ENCODE results near the gene GALNT9.
"Not testable (repeated sequence)": the region's sequence is repeated elsewhere in the genome, so short reads cannot be mapped to it uniquely, and the experiment has no call there.

The GALNT9 gene

DNA sequence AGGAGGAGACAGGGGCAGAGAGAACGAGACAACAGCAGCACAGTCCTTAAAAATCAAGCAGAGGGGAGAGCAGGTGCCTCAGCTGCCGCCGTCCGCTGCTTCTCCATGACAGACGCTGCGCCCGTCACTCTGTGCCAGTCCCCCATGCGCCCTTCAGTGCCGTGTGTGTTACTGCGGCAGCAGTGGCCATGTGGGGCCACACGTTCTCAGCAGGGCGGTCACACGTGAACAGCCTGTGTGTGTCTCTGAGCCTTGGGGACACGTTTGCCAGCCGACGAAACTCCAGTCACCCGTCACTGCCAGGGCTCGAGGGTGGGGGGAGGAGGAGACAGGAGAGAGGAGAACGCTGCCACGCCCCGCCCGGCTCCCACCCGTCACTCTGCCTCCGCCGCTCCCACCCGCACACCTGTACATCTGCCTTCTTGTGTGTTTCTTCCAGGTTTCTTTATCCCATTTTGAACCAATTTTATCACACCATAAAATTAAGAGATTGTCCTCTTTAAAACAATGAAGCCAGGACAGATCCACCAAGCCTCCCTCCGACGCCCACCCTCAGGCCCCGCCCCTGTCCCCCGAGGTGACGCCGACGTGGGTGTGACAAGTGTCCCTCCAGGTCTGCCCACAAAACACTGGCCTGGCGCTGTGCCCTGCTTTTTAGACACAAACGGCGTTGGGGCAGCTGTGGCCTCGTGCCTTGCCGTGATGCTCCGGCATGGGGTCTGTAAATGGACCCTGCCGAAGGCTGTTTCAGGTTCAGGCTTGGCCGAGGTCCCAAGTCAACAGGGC is 58.2 kb downstream of the GALNT9 start:
- DNase-seq (ENCODE audit: low spot score), result no peak
- TF ChIP-seq CTCF (IDR thresholded peaks at IDR 0.05; ENCODE audit: extremely low read depth, missing control alignments), result no peak

DNA sequence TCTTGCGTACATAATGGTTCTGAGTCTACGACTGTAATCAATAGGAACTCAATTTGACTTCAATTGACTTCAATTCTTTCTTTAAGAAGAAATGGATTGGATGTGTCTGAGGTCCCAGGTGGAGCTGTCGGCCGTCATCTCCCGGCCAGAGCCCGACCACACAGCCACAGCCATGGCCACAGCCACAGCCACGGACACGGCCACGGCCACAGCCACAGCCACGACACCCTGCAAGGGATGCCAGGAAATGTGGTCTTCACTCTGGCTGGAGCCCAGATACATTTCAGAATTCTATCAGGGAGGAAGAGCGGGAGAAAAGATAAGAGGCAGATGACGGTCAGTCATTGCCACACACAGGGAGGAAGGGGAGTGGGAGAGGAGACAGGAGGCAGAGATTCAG is 58.9 kb downstream of the GALNT9 start:
- TF ChIP-seq CTCF (IDR thresholded peaks at IDR 0.05; ENCODE audit: extremely low read depth, missing control alignments), result no peak
- no peak for DNase-seq (ENCODE audit: low spot score)

DNA sequence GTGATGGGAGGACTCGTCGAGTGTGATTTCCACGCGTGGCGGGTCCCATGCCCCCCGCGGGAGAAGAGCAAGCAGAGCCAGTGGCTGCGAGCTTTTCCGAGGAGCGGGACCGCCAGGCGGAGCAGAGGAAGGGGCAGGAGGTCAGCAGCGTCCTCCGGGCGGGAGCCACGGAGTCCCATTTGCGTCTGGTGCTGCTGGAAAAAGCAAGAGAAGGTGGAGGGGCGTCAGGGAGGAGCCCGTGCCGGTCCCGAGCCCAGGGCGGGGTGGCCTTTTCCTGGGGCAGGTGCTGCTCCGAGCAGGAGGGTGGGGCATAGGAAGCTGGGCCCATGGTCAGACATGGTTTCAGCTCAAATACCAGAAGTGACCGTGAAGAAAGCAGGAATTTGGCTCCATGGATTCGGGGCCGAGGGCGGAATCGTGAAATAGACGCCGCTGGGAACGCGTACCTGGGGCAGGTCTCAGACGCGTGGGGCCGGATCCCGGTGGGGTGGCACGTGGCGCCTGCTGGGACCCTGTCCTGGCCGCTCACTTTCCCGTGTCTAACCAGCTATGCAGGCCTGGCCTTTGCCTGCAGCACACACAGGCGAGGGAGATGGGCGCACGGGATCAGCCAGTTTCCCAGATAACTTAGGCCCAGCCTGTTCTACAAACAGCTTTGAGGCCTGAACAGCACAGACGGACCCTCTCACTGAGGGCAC is 60.0 kb downstream of the GALNT9 start:
- TF ChIP-seq CTCF (IDR thresholded peaks at IDR 0.05; ENCODE audit: extremely low read depth, missing control alignments), result no peak
- no peak for DNase-seq (ENCODE audit: low spot score)

GRCh38 chr12:132268674-132269073 is 60.7 kb downstream of the GALNT9 start:
- no peak for TF ChIP-seq CTCF (IDR thresholded peaks at IDR 0.05; ENCODE audit: extremely low read depth, missing control alignments)
- DNase-seq (ENCODE audit: low spot score), result no peak

- no peak for TF ChIP-seq CTCF (IDR thresholded peaks at IDR 0.05; ENCODE audit: extremely low read depth, missing control alignments)
- DNase-seq (ENCODE audit: low spot score), result no peak
These were observed 61.5 kb downstream of the GALNT9 start for GRCh38 chr12:132267873-132268272.

DNA sequence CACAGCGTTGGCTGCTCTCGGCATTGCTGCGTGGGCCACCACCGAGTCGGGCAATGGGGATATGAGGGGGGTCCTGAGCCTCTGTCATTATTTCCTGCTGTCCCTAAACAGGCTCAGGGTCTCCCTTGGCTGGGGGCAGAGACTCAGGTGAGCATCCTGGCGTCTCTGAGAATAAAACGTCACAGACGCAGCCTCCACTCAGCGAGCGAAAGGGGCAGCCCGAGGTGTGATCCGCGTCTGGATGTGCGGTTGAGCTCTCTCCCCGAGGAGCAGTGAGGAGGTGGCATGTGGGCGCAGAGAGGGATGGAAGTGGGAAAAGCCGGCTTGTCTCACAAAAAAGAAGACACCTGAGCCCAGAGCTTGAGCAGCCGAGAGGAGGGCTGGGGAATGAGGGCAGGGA is 62.6 kb downstream of the GALNT9 start:
- no peak for DNase-seq (ENCODE audit: low spot score)
- no peak for TF ChIP-seq CTCF (IDR thresholded peaks at IDR 0.05; ENCODE audit: extremely low read depth, missing control alignments)

- no peak for DNase-seq (ENCODE audit: low spot score)
These were observed 63.0 kb downstream of the GALNT9 start for GRCh38 chr12:132266370-132266769.

GRCh38 chr12:132265822-132266221 is 63.6 kb downstream of the GALNT9 start:
- not testable (repeated sequence) for DNase-seq (ENCODE audit: low spot score)

More at GRCh38 chr12:132266370-132266769, 63.0 kb downstream of the GALNT9 start:
- no peak for TF ChIP-seq CTCF (IDR thresholded peaks at IDR 0.05; ENCODE audit: extremely low read depth, missing control alignments)

All from GM20000 (cell line).